A549 (cell line): ENCODE measurements around the gene SLC9A1.

Experiments
- NPAS2 ChIP-seq: fragments of 250-450 bp; sonication (Bioruptor Pico); IDR thresholded peaks from 2 replicates; pipeline ENCODE4 v1.8.0; 2022; ENCODE audit warnings: mild to moderate bottlenecking, moderate library complexity, borderline replicate concordance
- POLR2A ChIP-seq: IDR thresholded peaks from 2 replicates; pipeline ENCODE4 v1.6.1; 2012; ENCODE audit warnings: mild to moderate bottlenecking, low read length
- RAD21 ChIP-seq, 2 experiments: fragments of >200 bp in 1 of 2; sonication (Bioruptor Twin) in 1 of 2; formaldehyde crosslinking in 1 of 2; IDR thresholded peaks in 1 of 2; conservative IDR thresholded peaks in 1 of 2; 2 replicates in 1 of 2; 3 replicates in 1 of 2; pipeline ENCODE4 v1.6.1; 2012 to 2018; ENCODE audit warnings: inconsistent platforms in 1 of 2
- RFX5 ChIP-seq: fragments of 450-650 bp; IDR thresholded peaks from 2 replicates; pipeline ENCODE4 v1.7.1; 2014; ENCODE audit warnings: antibody characterized with exemption, mild to moderate bottlenecking, moderate library complexity
- TF ChIP-seq, protein P1 (sequence below): IDR thresholded peaks from 2 replicates; pipeline ENCODE4 v1.6.1; 2012
- TF ChIP-seq, protein P2 (sequence below): fragments of >200 bp; sonication (Bioruptor Twin); formaldehyde crosslinking; IDR thresholded peaks from 3 replicates; pipeline ENCODE4 v1.5.1; 2016
- TF ChIP-seq, protein P3 (sequence below): fragments of 200-600 bp; sonication (generic); IDR thresholded peaks from 2 replicates; pipeline ENCODE4 v1.6.1; 2016; ENCODE audit warnings: antibody characterized with exemption, mild to moderate bottlenecking, moderate library complexity

DNA sequence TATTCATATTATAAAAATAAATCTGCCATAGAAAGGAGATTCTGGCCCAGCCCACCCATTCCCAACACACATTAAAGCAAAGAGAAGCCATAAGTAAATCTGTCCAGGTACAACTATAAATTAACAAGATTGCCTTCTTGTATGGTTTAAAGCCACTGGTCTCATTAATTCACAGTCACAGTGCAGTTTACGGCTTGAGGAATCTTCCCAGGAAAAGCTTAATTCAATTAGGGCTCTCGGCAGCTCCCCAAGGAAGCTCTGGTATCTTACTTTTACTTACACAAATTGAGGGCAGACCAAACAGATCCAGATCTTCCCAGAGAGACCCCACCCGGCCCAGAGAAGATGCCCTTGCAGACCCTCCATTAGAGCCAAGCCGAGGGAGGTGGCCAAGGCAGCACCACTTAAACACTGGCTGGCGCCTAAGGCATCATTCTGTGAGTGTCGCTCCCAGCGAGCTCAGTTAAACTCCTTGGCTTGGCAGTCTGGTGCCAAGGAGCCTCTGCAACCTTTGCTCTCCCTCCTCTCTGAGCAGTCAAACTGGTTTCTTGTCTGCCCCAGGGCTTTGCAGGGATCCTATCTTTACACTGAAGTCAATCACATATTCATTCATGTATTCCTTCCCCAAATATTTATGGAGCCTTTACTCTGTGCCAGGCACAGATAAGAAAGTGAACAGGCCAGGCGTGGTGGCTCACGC is 10.7 kb downstream of the SLC9A1 start:
- TF ChIP-seq, protein P1, sequence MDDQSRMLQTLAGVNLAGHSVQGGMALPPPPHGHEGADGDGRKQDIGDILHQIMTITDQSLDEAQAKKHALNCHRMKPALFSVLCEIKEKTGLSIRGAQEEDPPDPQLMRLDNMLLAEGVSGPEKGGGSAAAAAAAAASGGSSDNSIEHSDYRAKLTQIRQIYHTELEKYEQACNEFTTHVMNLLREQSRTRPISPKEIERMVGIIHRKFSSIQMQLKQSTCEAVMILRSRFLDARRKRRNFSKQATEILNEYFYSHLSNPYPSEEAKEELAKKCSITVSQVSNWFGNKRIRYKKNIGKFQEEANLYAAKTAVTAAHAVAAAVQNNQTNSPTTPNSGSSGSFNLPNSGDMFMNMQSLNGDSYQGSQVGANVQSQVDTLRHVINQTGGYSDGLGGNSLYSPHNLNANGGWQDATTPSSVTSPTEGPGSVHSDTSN, result no peak
- TF ChIP-seq, protein P2, sequence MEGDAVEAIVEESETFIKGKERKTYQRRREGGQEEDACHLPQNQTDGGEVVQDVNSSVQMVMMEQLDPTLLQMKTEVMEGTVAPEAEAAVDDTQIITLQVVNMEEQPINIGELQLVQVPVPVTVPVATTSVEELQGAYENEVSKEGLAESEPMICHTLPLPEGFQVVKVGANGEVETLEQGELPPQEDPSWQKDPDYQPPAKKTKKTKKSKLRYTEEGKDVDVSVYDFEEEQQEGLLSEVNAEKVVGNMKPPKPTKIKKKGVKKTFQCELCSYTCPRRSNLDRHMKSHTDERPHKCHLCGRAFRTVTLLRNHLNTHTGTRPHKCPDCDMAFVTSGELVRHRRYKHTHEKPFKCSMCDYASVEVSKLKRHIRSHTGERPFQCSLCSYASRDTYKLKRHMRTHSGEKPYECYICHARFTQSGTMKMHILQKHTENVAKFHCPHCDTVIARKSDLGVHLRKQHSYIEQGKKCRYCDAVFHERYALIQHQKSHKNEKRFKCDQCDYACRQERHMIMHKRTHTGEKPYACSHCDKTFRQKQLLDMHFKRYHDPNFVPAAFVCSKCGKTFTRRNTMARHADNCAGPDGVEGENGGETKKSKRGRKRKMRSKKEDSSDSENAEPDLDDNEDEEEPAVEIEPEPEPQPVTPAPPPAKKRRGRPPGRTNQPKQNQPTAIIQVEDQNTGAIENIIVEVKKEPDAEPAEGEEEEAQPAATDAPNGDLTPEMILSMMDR, result no peak
- TF ChIP-seq, protein P3, sequence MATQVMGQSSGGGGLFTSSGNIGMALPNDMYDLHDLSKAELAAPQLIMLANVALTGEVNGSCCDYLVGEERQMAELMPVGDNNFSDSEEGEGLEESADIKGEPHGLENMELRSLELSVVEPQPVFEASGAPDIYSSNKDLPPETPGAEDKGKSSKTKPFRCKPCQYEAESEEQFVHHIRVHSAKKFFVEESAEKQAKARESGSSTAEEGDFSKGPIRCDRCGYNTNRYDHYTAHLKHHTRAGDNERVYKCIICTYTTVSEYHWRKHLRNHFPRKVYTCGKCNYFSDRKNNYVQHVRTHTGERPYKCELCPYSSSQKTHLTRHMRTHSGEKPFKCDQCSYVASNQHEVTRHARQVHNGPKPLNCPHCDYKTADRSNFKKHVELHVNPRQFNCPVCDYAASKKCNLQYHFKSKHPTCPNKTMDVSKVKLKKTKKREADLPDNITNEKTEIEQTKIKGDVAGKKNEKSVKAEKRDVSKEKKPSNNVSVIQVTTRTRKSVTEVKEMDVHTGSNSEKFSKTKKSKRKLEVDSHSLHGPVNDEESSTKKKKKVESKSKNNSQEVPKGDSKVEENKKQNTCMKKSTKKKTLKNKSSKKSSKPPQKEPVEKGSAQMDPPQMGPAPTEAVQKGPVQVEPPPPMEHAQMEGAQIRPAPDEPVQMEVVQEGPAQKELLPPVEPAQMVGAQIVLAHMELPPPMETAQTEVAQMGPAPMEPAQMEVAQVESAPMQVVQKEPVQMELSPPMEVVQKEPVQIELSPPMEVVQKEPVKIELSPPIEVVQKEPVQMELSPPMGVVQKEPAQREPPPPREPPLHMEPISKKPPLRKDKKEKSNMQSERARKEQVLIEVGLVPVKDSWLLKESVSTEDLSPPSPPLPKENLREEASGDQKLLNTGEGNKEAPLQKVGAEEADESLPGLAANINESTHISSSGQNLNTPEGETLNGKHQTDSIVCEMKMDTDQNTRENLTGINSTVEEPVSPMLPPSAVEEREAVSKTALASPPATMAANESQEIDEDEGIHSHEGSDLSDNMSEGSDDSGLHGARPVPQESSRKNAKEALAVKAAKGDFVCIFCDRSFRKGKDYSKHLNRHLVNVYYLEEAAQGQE, result no peak
- TF ChIP-seq RAD21 (conservative IDR thresholded peaks at IDR 0.05 in 1 of 2, IDR thresholded peaks at IDR 0.05 in 1 of 2) (no peak), POLR2A (no peak), RFX5 (no peak), NPAS2 (CRISPR knock-in tag) (no peak)
